SK-N-SH (cell line): ENCODE measurements around the gene C3orf38. TPM values are rescaled to one million over a fixed set of nuclear protein-coding genes. Genes with fewer than 3 reads are reported as not detected.

ENCODE experiments used
- CTCF ChIA-PET: fragments of 300-600, 350-600 bp; formaldehyde crosslinking; extraction: SDS; loops from one replicate; lab custom pipeline; 2021; lab: Yijun Ruan, JAX
- POLR2A ChIA-PET: fragments of 350-600 bp; sonication (Branson Sonifier 250); formaldehyde crosslinking; extraction: SDS; loops from one replicate; lab custom pipeline; 2020; ENCODE audit warnings: antibody characterized with exemption, inconsistent platforms; lab: Yijun Ruan, JAX
- DNase-seq: peaks from one replicate; pipeline ENCODE4 v3.0.0; 2012
- H2AFZ ChIP-seq: fragments of 200-600 bp; sonication (generic); 2 replicates; pipeline ENCODE4 v1.8.1; 2016; ENCODE audit warnings: antibody characterized with exemption, mild to moderate bottlenecking, low read depth
- H3F3A ChIP-seq: fragments of 200-600 bp; sonication (generic); replicated peaks from 2 replicates; pipeline ENCODE3; 2016; ENCODE audit warnings: antibody characterized with exemption, mild to moderate bottlenecking; ENCODE audit not compliant: insufficient read depth
- H3K27ac ChIP-seq, 2 experiments: fragments of 200-500 bp in 1 of 2; fragments of 200-600 bp in 1 of 2; sonication (Bioruptor generic) in 1 of 2; sonication (generic), shearing (Covaris generic) in 1 of 2; 2 replicates each; pipeline versions ENCODE4 v1.5.1 to v1.6.1; 2014 to 2016; ENCODE audit warnings: low read depth in 2 of 2, inconsistent platforms in 1 of 2, low read length in 1 of 2, mild to moderate bottlenecking in 1 of 2, mixed read lengths in 1 of 2
- H3K27me3 ChIP-seq: fragments of 200-600 bp; sonication (generic), shearing (Covaris generic); 2 replicates; pipeline ENCODE4 v1.6.1; 2016; ENCODE audit warnings: mixed run types; ENCODE audit not compliant: insufficient read depth
- H3K36me3 ChIP-seq, 2 experiments: fragments of 200-500 bp in 1 of 2; fragments of 200-600 bp in 1 of 2; sonication (Bioruptor generic) in 1 of 2; sonication (generic) in 1 of 2; replicated peaks in 1 of 2; 2 replicates each; pipeline versions ENCODE3 to v1.5.1; 2014 to 2016; ENCODE audit warnings: low read length in 1 of 2, mild to moderate bottlenecking in 1 of 2; ENCODE audit not compliant: insufficient read depth in 2 of 2, control insufficient read depth in 1 of 2
- H3K4me1 ChIP-seq, 2 experiments: fragments of 200-500 bp in 1 of 2; fragments of 200-600 bp in 1 of 2; sonication (Bioruptor generic) in 1 of 2; sonication (generic), shearing (Covaris generic) in 1 of 2; 2 replicates each; pipeline versions ENCODE4 v1.5.1 to v1.6.1; 2014 to 2016; ENCODE audit warnings: low read depth in 1 of 2, low read length in 1 of 2, mixed run types in 1 of 2; ENCODE audit not compliant: insufficient read depth in 2 of 2, control insufficient read depth in 1 of 2
- H3K4me2 ChIP-seq: fragments of 200-600 bp; sonication (generic), shearing (Covaris generic); 2 replicates; pipeline ENCODE4 v1.6.1; 2017; ENCODE audit warnings: mixed run types
- H3K4me3 ChIP-seq, 2 experiments: fragments of 200-500 bp in 1 of 2; fragments of 200-600 bp in 1 of 2; sonication (Bioruptor generic) in 1 of 2; sonication (generic), shearing (Covaris generic) in 1 of 2; 2 replicates each; pipeline versions ENCODE4 v1.5.1 to v1.8.1; 2014 to 2016; ENCODE audit warnings: low read depth in 2 of 2, inconsistent platforms in 1 of 2, low read length in 1 of 2, mild to moderate bottlenecking in 1 of 2, mixed read lengths in 1 of 2, moderate library complexity in 1 of 2
- H3K79me2 ChIP-seq: fragments of 200-600 bp; sonication (generic); 2 replicates; pipeline ENCODE4 v1.8.1; 2017; ENCODE audit warnings: mild to moderate bottlenecking; ENCODE audit not compliant: insufficient read depth
- H3K9ac ChIP-seq: fragments of 200-600 bp; sonication (generic); 2 replicates; pipeline ENCODE4 v1.6.1; 2017; ENCODE audit warnings: mixed run types
- H3K9me2 ChIP-seq: fragments of 200-600 bp; sonication (generic); 2 replicates; pipeline ENCODE4 v1.6.1; 2017; ENCODE audit warnings: mixed run types
- H3K9me3 ChIP-seq: fragments of 200-600 bp; sonication (generic); 2 replicates; pipeline ENCODE4 v1.6.1; 2017; ENCODE audit warnings: mixed run types, mild to moderate bottlenecking, moderate library complexity
- H4K20me1 ChIP-seq: fragments of 200-600 bp; sonication (generic); 2 replicates; pipeline ENCODE4 v1.6.1; 2017; ENCODE audit warnings: mild to moderate bottlenecking, mixed run types; ENCODE audit not compliant: insufficient read depth
- ELF1 ChIP-seq: IDR thresholded peaks from 2 replicates; pipeline ENCODE4 v1.4.0; 2012
- GABPA ChIP-seq: IDR thresholded peaks from 2 replicates; pipeline ENCODE4 v1.4.0; 2012; ENCODE audit warnings: low read depth, mild to moderate bottlenecking
- MXI1 ChIP-seq: IDR thresholded peaks from 2 replicates; pipeline ENCODE4 v1.6.1; 2012; ENCODE audit warnings: mild to moderate bottlenecking, low read depth, low read length, improper control_type of control experiment
- NFIC ChIP-seq: IDR thresholded peaks from 2 replicates; pipeline ENCODE4 v1.4.0; 2012; ENCODE audit warnings: borderline replicate concordance
- NRF1 ChIP-seq: IDR thresholded peaks from 2 replicates; pipeline ENCODE4 v1.6.1; 2012; ENCODE audit warnings: low read depth, mild to moderate bottlenecking, low read length
- PBX3 ChIP-seq: IDR thresholded peaks from 2 replicates; pipeline ENCODE4; 2012
- POLR2AphosphoS5 ChIP-seq: IDR thresholded peaks from 2 replicates; pipeline ENCODE4 v1.6.1; 2012; ENCODE audit warnings: low read depth, low read length
- RXRA ChIP-seq: IDR thresholded peaks from 2 replicates; pipeline ENCODE4 v1.4.0; 2012; ENCODE audit warnings: low read depth, mild to moderate bottlenecking, borderline replicate concordance
- SIN3A ChIP-seq: IDR thresholded peaks from 2 replicates; pipeline ENCODE4 v1.6.1; 2012; ENCODE audit warnings: low read depth, mild to moderate bottlenecking, low read length, moderate library complexity, borderline replicate concordance
- TAF1 ChIP-seq: IDR thresholded peaks from 2 replicates; pipeline ENCODE4 v1.6.1; 2012; ENCODE audit warnings: low read depth, mild to moderate bottlenecking, low read length, moderate library complexity, borderline replicate concordance
- TEAD4 ChIP-seq: IDR thresholded peaks from 2 replicates; pipeline ENCODE4 v1.4.0; 2012; ENCODE audit warnings: mild to moderate bottlenecking, borderline replicate concordance; ENCODE audit not compliant: insufficient read depth
- YY1 ChIP-seq: IDR thresholded peaks from 2 replicates; pipeline ENCODE4 v1.4.0; 2012; ENCODE audit warnings: low read depth, mild to moderate bottlenecking
- WGBS: methylation state at CpG from one replicate; pipeline ENCODE4 v1.1.6; 2017; ENCODE audit warnings: low lambda C conversion rate; 5-methylcytosine and 5-hydroxymethylcytosine counted together
- polyA plus RNA-seq, 3 experiments: library from polyadenylated mRNA; depleted of rRNA; stranded (reverse); fragments of >200 nt; gene quantifications; 2 replicates each; pipeline ENCODE4 v1.2.3, GENCODE V29; 2012
- TF ChIP-seq, protein P1 (sequence below): IDR thresholded peaks from 2 replicates; pipeline ENCODE4 v1.4.0; 2012; ENCODE audit warnings: low read depth
- TF ChIP-seq, protein P2 (sequence below): IDR thresholded peaks from 2 replicates; pipeline ENCODE4 v1.6.1; 2012; ENCODE audit warnings: mild to moderate bottlenecking, low read depth, low read length, moderate library complexity

The C3orf38 gene
- polyA plus RNA-seq (2012; rRNA removed) = 4.5 and 5.4 TPM in 2 replicates
- polyA plus RNA-seq (2012; cell fraction: cytosol; rRNA removed) = 6.8 and 9.0 TPM in 2 replicates
- polyA plus RNA-seq (2012; cell fraction: nucleus; rRNA removed) = 1.8 and 3.5 TPM in 2 replicates

- TF ChIP-seq PBX3 = no peak
- TF ChIP-seq, protein P1, sequence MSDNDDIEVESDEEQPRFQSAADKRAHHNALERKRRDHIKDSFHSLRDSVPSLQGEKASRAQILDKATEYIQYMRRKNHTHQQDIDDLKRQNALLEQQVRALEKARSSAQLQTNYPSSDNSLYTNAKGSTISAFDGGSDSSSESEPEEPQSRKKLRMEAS = peak; percentile 80
- TF ChIP-seq RXRA = no peak
- TF ChIP-seq MXI1 = peak; percentile 89
- TF ChIP-seq NFIC = peak; percentile 38; the same call in 1 of the 2 replicates
- peak; percentile 86 for TF ChIP-seq SIN3A
- TF ChIP-seq, protein P2, sequence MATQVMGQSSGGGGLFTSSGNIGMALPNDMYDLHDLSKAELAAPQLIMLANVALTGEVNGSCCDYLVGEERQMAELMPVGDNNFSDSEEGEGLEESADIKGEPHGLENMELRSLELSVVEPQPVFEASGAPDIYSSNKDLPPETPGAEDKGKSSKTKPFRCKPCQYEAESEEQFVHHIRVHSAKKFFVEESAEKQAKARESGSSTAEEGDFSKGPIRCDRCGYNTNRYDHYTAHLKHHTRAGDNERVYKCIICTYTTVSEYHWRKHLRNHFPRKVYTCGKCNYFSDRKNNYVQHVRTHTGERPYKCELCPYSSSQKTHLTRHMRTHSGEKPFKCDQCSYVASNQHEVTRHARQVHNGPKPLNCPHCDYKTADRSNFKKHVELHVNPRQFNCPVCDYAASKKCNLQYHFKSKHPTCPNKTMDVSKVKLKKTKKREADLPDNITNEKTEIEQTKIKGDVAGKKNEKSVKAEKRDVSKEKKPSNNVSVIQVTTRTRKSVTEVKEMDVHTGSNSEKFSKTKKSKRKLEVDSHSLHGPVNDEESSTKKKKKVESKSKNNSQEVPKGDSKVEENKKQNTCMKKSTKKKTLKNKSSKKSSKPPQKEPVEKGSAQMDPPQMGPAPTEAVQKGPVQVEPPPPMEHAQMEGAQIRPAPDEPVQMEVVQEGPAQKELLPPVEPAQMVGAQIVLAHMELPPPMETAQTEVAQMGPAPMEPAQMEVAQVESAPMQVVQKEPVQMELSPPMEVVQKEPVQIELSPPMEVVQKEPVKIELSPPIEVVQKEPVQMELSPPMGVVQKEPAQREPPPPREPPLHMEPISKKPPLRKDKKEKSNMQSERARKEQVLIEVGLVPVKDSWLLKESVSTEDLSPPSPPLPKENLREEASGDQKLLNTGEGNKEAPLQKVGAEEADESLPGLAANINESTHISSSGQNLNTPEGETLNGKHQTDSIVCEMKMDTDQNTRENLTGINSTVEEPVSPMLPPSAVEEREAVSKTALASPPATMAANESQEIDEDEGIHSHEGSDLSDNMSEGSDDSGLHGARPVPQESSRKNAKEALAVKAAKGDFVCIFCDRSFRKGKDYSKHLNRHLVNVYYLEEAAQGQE = peak; percentile 30; the same call in 1 of the 2 replicates
- peak; percentile 89 for TF ChIP-seq ELF1
- TF ChIP-seq POLR2AphosphoS5 = peak; percentile 81
- TF ChIP-seq TEAD4 = no peak
- peak; percentile 78 for TF ChIP-seq YY1
- TF ChIP-seq TAF1 = peak; percentile 84
- TF ChIP-seq GABPA = peak; percentile 95
- TF ChIP-seq NRF1 = peak; percentile 65
- POLR2A ChIA-PET = interaction anchor here (1.1 to 1.8 kb wide), 4 partner anchors 15 to 91 kb away, joined by 3 to 17 read pairs (median 4); partner anchors contain the start of genes CGGBP1 and ZNF654
- H3K27ac ChIP-seq = peak within 1 kb of the TSS; percentile 88 to 97
- H4K20me1 ChIP-seq = no peaks in the 10 kb centered on the region; the same call in 1 of the 2 replicates
- H3K79me2 ChIP-seq = peaks cover 91% of the 10 kb centered on the region
- DNase-seq = peak; percentile 88
- H3K9ac ChIP-seq = peak within 1 kb of the TSS; percentile 99
- H3K4me1 ChIP-seq = peaks cover 4 to 14% of the 10 kb centered on the region in 2 experiments; a peak in 3 of 4 replicates
- H3K9me2 ChIP-seq = no peaks in the 10 kb centered on the region
- H3F3A ChIP-seq = peaks cover 6% of the 10 kb centered on the region
- no peaks in the 10 kb centered on the region for H3K27me3 ChIP-seq
- H3K36me3 ChIP-seq = peaks cover 16 to 17% of the 10 kb centered on the region in 2 experiments
- CTCF ChIA-PET = interaction anchor here (0.9 to 1.5 kb wide), 5 partner anchors 11 to 36 kb away, joined by 3 to 6 read pairs (median 4); no protein-coding TSS in a partner anchor
- peak within 1 kb of the TSS; percentile 98 for H2AFZ ChIP-seq
- WGBS = under 1% methylated on average over 56 of the region's 57 CpGs
- no peaks in the 10 kb centered on the region for H3K9me3 ChIP-seq
- H3K4me2 ChIP-seq = peak within 1 kb of the TSS; percentile 82
- peak within 1 kb of the TSS; percentile 98 to 100 for H3K4me3 ChIP-seq
Measured at GRCh38 chr3:88149509-88150362, at the start of gene C3orf38. Gene C3orf38, plus strand, starts transcription at chr3:88149959. Its CDS starts 94 bp downstream, at chr3:88150053.
